ENCODE measurements around the gene ZNF729. TPM values are rescaled to one million over a fixed set of nuclear protein-coding genes. Genes with fewer than 3 reads are reported as not detected.
A peak's percentile ranks its signal among the peaks of the same experiment; 100 is the strongest.
"Not testable (repeated sequence)": the region's sequence is repeated elsewhere in the genome, so short reads cannot be mapped to it uniquely, and the experiment has no call there.

The ZNF729 gene
- under 1 TPM; 0.17 to 0.97 (median 0.24) TPM for polyA plus RNA-seq (ENCODE audit: insufficient read length in 3 of 3)
- long read RNA-seq, donor 1, partial matches to known transcripts = 0 of 1 reads
- long read RNA-seq, donor 1, other reads (novel, unspliced or antisense) = 0 of 1 reads
- long read RNA-seq, donor 2 = 0 reads
- long read RNA-seq, donor 3 = 0 reads
- long read RNA-seq, donor 4 = 0 reads
- long read RNA-seq, donor 5 = 0 reads
- long read RNA-seq, donor 6 = 0 reads
- long read RNA-seq, donor 7 = 0 reads
- long read RNA-seq, donor 8, partial matches to known transcripts = 0 of 1 reads
- long read RNA-seq, donor 8, other reads (novel, unspliced or antisense) = 0 of 1 reads
- long read RNA-seq, donor 9 = 0 reads
- long read RNA-seq, donor 10 = 0 reads
- long read RNA-seq, donor 11 = 0 reads
- long read RNA-seq, donor 12 = 0 reads
- long read RNA-seq, donor 13 = 0 reads
- long read RNA-seq, donor 14 = 0 reads
- long read RNA-seq, donor 15 = 0 reads
- long read RNA-seq, donor 16 = 0 reads

DNA sequence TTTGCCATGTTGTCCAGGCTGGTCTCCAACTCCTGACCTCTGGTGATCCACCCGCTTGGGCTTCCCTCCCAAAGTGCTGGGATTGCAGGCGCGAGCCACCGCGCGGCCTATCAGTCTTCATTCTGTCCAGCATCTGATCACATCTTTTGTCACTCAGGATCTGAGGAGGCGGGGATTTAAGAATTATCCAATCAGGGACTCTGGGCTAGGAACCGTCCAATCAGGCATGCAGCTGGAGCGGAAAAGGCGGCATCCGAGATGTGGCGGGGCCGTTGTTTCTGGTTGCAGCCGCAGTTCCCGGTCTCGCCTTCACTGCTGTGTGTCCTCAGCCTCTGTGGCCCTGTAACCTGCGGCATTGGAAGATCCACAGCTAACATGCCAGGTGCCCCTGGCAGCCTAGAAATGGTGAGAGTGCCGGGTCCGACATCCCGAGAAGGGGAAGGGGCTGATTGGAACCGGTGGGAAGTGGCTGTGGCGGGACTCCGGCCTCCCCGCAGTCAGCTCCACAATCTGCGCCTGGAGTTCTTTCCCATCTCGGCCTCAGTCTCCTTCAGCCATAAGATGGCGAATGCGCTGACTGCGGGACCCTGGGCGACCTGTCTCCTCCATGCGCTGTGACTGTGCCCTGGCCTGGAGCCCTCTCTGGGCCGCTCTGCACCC lies at the start of gene ZNF729:
TSS of gene ZNF729 (plus strand) at position 291 of the 660 bp plus-strand sequence. CDS start at position 376, 85 bp downstream.
- DNase-seq (ENCODE audit: extremely low read depth in 1 of 11, low read depth in 9 of 11, low spot score in 4 of 11) = peak in 9 of 11 donors; percentile 0 to 74 (median 40)

DNA sequence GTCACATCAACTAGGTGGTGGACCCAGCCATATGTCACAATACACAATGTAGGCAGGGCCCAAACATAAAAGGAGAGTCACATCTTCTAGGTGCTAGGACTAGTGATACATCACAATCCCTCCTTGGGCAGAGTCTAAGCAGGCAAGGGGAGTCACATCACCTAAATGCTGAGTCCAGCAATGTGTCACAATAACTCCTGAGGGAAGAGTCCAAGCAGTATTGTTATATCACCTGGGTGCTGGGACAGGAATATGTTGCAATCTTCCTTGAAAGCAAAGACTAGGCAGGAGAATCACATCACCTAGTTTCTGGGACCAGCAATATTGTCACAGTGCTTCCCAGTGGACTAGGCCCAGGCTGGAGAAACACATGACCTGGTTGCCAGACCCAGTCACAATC lies 29.4 kb upstream of the ZNF729 start:
- DNase-seq (ENCODE audit: extremely low read depth in 1 of 11, low read depth in 9 of 11, low spot score in 4 of 11) = no peak

DNA sequence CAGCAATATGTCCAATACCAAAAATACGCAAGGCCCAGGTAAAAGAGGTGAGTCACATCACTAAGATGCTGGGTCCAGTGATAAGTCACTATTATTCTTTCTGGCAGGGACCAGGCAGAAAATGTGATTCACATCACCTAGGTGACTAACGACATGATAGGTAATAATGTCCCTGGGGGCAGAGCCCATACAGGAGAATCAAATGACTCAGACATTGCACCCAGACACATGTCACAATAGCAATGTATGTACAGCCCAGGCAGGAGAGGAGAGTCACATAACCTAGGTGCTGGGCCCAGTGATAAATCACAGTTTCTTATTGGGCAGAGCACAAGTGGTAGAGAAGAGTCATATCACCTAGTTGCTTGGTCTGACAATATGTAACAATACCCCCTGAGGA lies 28.9 kb upstream of the ZNF729 start:
- no peak for DNase-seq (ENCODE audit: extremely low read depth in 1 of 11, low read depth in 9 of 11, low spot score in 4 of 11)

DNA sequence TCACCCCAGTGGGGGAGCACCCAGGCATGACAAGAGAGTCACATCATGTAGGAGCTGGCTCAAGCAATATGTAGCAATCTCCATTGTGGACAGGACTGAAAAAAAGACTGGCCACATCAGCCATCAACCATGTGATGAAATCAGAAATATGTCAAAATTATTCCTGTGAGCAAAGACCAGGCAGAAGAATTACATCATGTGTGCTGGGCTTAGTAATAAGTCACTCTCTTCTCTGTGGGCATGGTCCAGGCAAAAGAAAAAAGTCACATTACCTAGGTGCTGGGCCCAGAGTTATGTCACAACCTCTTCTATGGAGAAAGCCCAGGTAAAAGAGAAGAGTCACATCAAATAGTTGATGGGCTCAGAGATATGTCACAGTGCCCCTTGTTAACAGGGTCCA lies 28.3 kb upstream of the ZNF729 start:
- no peak for DNase-seq (ENCODE audit: extremely low read depth in 1 of 11, low read depth in 9 of 11, low spot score in 4 of 11)

DNA sequence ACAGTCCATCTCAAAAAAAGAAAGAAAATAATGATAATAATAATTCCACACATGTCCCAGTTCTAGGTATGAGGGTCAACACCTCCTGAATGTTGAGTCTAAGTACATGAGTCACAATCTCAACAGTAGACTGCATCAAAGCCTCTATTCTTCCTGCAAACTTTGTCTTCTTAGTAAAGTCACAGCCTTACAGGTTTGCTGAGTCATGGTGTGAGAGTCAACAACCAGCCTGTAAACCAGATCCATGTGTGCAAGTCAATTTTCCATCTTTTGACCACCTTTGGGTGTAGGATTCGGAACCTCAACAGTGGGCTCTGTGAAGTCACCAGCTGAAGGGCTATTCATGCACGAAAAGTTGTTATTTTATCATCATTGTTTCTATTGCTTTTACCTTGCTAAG lies 25.7 kb upstream of the ZNF729 start:
- DNase-seq (ENCODE audit: extremely low read depth in 1 of 11, low read depth in 9 of 11, low spot score in 4 of 11) = no peak

DNA sequence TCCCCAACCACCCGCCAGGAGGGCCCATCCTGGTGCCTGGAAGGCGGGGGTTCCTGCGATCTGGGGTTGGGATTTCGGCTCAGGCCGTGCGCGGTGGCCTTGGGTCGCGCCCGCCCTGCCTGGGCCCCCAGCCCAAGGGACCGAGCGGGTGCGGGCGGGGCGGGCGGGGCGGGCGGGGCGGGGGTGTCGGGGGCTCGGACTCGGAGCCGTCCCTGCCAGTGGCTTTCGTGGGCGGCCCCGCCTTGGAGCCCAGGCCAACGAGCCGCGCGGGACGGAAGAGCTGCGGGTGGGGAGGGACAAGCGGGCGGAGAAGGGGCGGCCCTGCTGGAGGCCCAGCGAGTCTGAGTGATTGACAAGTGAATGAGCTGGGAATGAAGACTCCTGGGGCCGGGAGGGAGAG lies 24.6 kb upstream of the ZNF729 start:
- DNase-seq (ENCODE audit: extremely low read depth in 1 of 11, low read depth in 9 of 11, low spot score in 4 of 11) = no peak

DNA sequence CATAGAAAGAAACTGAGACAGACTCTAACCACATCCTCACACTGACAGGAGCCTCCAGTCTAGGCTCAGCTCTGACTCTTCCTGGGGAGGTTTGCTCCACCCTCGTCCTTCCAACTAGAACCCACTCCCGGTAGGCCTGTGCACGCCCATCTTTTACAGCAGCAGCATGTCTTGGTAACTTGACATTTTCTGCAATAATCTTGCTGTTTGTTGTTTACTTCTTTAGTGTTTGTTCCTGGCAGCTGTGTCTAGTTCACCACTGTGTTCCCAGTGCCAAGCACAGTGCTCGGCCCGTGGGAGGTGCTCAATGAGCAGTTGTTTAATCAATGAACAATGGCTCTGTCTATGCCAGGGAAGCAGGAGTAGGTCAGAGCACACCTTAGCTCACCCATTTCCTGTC lies 23.1 kb upstream of the ZNF729 start:
- DNase-seq (ENCODE audit: extremely low read depth in 1 of 11, low read depth in 9 of 11, low spot score in 4 of 11) = no peak

DNA sequence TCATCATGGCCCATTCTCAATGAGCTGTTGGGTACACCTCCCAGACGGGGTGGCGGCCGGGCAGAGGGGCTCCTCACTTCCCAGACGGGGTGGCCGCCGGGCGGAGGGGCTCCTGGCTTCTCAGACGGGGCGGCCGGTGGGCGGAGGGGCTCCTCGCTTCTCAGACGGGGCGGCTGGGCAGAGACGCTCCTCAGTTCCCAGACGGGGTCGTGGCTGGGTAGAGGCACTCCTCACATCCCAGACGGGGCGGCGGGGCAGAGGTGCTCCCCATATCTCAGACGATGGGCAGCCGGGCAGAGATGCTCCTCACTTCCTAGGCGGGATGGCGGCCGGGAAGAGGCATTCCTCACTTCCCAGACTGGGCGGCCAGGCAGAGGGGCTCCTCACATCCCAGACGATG lies 35.3 kb downstream of the ZNF729 start:
- DNase-seq (ENCODE audit: extremely low read depth in 1 of 11, low read depth in 9 of 11, low spot score in 4 of 11) = not testable (repeated sequence)

DNA sequence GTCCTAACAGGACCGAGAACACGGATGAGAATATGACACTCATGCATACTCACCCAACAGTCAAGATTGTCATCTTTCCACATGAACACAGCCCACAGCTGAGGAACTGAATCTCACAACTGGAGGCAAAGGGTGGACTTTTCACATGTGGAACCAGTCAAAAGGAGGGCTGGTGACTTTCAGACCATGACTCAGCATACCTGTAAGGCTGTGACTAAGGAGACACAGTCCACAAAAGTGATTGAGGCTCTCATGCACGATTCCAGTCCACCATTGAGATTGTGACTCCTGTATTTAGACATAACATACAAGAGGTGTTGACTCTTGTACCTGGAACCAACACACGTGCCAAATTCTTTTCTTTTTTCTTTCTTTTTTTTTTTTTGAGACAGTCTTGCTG lies 40.0 kb downstream of the ZNF729 start:
- DNase-seq (ENCODE audit: extremely low read depth in 1 of 11, low read depth in 9 of 11, low spot score in 4 of 11) = no peak

DNA sequence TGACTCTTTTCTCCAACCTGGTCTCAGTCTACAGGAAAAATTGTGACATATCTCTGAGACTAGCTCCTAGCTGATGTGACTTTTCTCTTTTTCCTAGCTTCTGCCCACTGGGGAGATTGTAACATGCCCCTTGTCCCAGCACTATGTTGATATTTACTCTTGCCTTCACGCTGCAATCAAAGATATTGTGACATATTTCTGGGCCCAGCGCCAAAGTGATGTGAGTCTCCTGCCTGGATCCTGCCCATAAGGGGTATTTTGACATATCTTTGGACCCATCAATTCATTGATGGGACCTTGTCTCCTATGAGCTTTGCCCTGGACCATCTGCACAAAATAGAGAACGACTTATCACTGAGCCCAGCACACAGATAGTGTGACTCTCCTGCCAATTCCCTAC lies 41.1 kb downstream of the ZNF729 start:
- no peak for DNase-seq (ENCODE audit: extremely low read depth in 1 of 11, low read depth in 9 of 11, low spot score in 4 of 11)

DNA sequence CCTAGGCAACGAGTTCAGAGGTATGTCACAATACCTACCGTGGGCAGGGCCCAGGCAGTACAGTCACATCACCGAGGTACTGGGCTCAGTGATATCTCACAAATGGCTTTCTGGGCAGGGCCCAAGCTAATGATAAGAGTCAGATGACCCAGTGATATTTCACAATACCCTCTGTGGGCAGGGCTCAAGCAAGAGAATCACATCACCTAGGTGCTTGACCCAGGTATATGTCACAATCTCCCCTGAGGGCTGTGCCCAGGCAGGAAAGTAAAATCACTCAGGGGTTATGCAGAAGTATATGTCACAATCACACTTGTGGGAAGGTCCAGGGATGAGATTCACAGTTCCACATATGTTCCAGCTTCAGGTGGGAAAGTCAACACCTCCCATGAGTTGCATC lies 45.3 kb downstream of the ZNF729 start:
- DNase-seq (ENCODE audit: extremely low read depth in 1 of 11, low read depth in 9 of 11, low spot score in 4 of 11) = no peak

DNA sequence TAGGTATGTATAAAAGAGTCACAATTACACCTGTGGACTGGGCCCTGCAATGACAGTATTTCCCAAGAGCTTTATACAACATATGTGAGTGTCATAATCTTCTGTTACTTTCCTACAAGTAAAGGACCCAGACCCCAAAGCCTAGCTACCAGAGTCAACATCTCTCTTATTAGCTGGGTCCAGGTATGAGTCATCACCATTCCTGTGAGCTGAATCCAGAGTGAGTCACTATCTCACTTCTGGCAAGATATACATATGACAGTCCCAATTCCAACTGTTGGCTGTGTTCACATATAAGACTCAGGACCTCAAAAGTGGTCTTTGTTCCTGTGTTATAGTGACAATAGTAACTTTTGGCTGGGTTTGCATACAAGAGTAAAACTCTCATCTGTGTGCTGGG lies 46.7 kb downstream of the ZNF729 start:
- DNase-seq (ENCODE audit: extremely low read depth in 1 of 11, low read depth in 9 of 11, low spot score in 4 of 11) = no peak

DNA sequence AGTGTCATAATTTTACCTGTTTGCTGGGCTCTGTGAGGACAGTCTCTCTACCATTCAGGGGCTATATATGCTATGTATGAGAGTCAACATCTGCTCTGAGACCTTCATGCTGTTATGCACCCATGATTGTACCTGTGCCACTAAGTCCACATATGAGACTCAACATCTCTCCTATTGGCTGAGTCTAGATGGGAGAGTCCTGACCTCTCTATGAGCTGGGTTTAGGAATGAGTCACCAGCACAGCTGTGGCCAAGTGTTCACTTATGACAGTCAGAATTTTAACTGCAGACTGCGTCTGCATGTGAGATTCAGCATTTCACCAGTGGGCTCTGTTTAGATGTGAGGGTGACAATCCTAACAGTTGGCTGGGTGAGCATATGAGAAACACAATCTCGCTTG lies 49.5 kb downstream of the ZNF729 start:
- no peak for DNase-seq (ENCODE audit: extremely low read depth in 1 of 11, low read depth in 9 of 11, low spot score in 4 of 11)

DNA sequence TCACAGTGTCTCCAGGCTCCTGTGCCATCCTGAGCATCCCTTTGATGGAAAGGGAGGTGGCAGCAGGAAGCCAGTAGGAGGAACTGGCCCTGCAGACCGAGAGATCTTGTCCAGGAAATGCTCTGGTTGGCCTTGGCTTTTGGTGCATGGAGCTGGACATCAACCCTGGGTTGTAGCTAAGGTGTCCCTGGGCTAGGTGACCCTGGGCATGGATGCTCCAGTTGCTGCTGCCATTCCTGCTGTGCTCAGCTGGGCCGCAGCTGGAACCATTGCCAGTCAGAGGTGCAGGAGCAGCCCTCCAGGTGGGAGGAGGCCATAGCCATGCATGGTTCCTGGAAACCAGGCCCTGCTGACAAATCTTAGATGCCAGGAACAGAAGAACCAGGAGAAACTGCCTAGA lies 68.4 kb downstream of the ZNF729 start:
- no peak for DNase-seq (ENCODE audit: extremely low read depth in 1 of 11, low read depth in 9 of 11, low spot score in 4 of 11)

Other genes starting within 250 kb of the ZNF729 start
- 1 to 10 TPM; 3.1 to 5.6 (median 4.0) TPM for gene ZNF257, start 234.0 kb upstream of the ZNF729 start, polyA plus RNA-seq (ENCODE audit: insufficient read length in 3 of 3)
- 1 to 10 TPM in 1 of 3 donors, under 1 TPM in 2; 0.39 to 2.9 (median 0.56) TPM for gene ZNF676, start 89.5 kb upstream of the ZNF729 start, polyA plus RNA-seq (ENCODE audit: insufficient read length in 3 of 3)
- 1 to 10 TPM; 1.1 to 5.8 (median 2.1) TPM for gene ZNF98, start 135.9 kb downstream of the ZNF729 start, polyA plus RNA-seq (ENCODE audit: insufficient read length in 3 of 3)